Measurements from ENCODE around the gene MRTFB. TPM values are rescaled to one million over a fixed set of nuclear protein-coding genes. Genes with fewer than 3 reads are reported as not detected.

MRTFB gene, protein sequence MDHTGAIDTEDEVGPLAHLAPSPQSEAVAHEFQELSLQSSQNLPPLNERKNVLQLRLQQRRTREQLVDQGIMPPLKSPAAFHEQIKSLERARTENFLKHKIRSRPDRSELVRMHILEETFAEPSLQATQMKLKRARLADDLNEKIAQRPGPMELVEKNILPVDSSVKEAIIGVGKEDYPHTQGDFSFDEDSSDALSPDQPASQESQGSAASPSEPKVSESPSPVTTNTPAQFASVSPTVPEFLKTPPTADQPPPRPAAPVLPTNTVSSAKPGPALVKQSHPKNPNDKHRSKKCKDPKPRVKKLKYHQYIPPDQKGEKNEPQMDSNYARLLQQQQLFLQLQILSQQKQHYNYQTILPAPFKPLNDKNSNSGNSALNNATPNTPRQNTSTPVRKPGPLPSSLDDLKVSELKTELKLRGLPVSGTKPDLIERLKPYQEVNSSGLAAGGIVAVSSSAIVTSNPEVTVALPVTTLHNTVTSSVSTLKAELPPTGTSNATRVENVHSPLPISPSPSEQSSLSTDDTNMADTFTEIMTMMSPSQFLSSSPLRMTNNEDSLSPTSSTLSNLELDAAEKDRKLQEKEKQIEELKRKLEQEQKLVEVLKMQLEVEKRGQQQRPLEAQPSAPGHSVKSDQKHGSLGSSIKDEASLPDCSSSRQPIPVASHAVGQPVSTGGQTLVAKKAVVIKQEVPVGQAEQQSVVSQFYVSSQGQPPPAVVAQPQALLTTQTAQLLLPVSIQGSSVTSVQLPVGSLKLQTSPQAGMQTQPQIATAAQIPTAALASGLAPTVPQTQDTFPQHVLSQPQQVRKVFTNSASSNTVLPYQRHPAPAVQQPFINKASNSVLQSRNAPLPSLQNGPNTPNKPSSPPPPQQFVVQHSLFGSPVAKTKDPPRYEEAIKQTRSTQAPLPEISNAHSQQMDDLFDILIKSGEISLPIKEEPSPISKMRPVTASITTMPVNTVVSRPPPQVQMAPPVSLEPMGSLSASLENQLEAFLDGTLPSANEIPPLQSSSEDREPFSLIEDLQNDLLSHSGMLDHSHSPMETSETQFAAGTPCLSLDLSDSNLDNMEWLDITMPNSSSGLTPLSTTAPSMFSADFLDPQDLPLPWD
- total RNA-seq, result 11.7 and 12.6 TPM in 2 replicates

GRCh38 chr16:14070877-14071575, at the start of gene MRTFB:
MRTFB (plus strand) TSS chr16:14071319; CDS start chr16:14140607, 69,288 bp downstream.

Other genes with a start within 250 kb of the MRTFB start
- 5.9 and 7.8 TPM in 2 replicates for gene ERCC4, start 151.2 kb upstream of the MRTFB start, total RNA-seq